ENCODE results near the gene TMEM272. TPM values are rescaled to one million over a fixed set of nuclear protein-coding genes. Genes with fewer than 3 reads are reported as not detected.

TMEM272 gene
- total and polyA plus RNA-seq, 2 of the 13 experiments (the other 11 are each of a cell fraction or from before 2014, with no cell fraction given), result 0.37 to 0.62 TPM

- TF ChIP-seq ZNF264 (CRISPR knock-in tag; IDR thresholded peaks at IDR 0.05) (peak; percentile 49; the same call in 1 of the 2 replicates), ZNF382 (CRISPR knock-in tag; IDR thresholded peaks at IDR 0.05; ENCODE audit: borderline replicate concordance) (no peak), ZNF10 (CRISPR knock-in tag; IDR thresholded peaks at IDR 0.05; ENCODE audit: borderline replicate concordance, low read depth) (no peak)
- H3K36me3 ChIP-seq (replicated peaks in 1 of 2; ENCODE audit: control insufficient read depth in 1 of 2, insufficient read depth in 2 of 2, low read length in 2 of 2), result 0 out of 5 replicates have a peak, but pooled peaks cover 0 to 3% of the 10 kb centered on the region in 2 experiments
- intact Hi-C loops (cut with micrococcal nuclease; ENCODE audit: unreplicated experiment), result no loop called here
- H3K9ac ChIP-seq (ENCODE audit: insufficient read depth, low read depth, low read length), result no peak overlapping the region
- 88% methylated on average over 1 of the region's 1 CpG for WGBS (ENCODE audit: low lambda C conversion rate)
- ATAC-seq (no peak), DNase-seq (ENCODE audit: low spot score) (no peak), FAIRE-seq (no peak)
- H3K9me3 ChIP-seq (ENCODE audit: low read length), result no peaks in the 10 kb centered on the region
- peaks cover 6% of the 10 kb centered on the region; the same call in 1 of the 2 replicates for H3K4me1 ChIP-seq (ENCODE audit: insufficient read depth, low read length)
- BruUV-seq (replicated peaks), result no TSS peak
- no peak overlapping the region for H2AFZ ChIP-seq (ENCODE audit: low read length)
- H4K20me1 ChIP-seq (ENCODE audit: insufficient read depth, low read length), result no peaks in the 10 kb centered on the region
- ChIA-PET POLR2A (no interaction called here), CTCF (ENCODE audit: low intra/inter-chr PET ratio, low total read pairs) (no interaction called here)
- no peaks in the 10 kb centered on the region for H3K27me3 ChIP-seq (ENCODE audit: control insufficient read depth in 1 of 2, insufficient read depth in 2 of 2, low read length in 2 of 2)
- in situ Hi-C loops (cut with HindIII; ENCODE audit: extremely low pct_ligation_motif_present, low pct_unique_long_range_greater_than_20kb), result no loop called here
- no peaks in the 10 kb centered on the region for H3K79me2 ChIP-seq (ENCODE audit: insufficient read depth, low read length)
- H3K27ac ChIP-seq (ENCODE audit: extremely low read length, insufficient read depth, low read length), result no peak overlapping the region
- no peak overlapping the region for H3K4me3 ChIP-seq (replicated peaks in 1 of 3; ENCODE audit: insufficient read depth in 1 of 3, low read depth in 2 of 3, low read length in 3 of 3)
- H3K4me2 ChIP-seq (ENCODE audit: low read depth, low read length), result no peak overlapping the region
Observed at GRCh38 chr13:51881296-51881695, 36.3 kb upstream of the TMEM272 start.

GRCh38 chr13:51879133-51879532 lies 34.2 kb upstream of the TMEM272 start:
- no TSS peak for BruUV-seq (replicated peaks)
- DNase-seq (ENCODE audit: low spot score) (no peak), FAIRE-seq (no peak), ATAC-seq (no peak)
- Histone ChIP-seq H2AFZ (ENCODE audit: low read length) (no peak overlapping the region), H4K20me1 (ENCODE audit: insufficient read depth, low read length) (no peaks in the 10 kb centered on the region), H3K4me3 (replicated peaks in 1 of 3; ENCODE audit: insufficient read depth in 1 of 3, low read depth in 2 of 3, low read length in 3 of 3) (no peak overlapping the region), H3K27ac (ENCODE audit: extremely low read length, insufficient read depth, low read length) (no peak overlapping the region), H3K36me3 (replicated peaks in 1 of 2; ENCODE audit: control insufficient read depth in 1 of 2, insufficient read depth in 2 of 2, low read length in 2 of 2) (0 out of 5 replicates have a peak, but pooled peaks cover 0 to 3% of the 10 kb centered on the region in 2 experiments), H3K4me1 (ENCODE audit: insufficient read depth, low read length) (peaks cover 6% of the 10 kb centered on the region; the same call in 1 of the 2 replicates), H3K9me3 (ENCODE audit: low read length) (no peaks in the 10 kb centered on the region), H3K4me2 (ENCODE audit: low read depth, low read length) (no peak overlapping the region), H3K9ac (ENCODE audit: insufficient read depth, low read depth, low read length) (no peak overlapping the region), H3K79me2 (ENCODE audit: insufficient read depth, low read length) (no peaks in the 10 kb centered on the region), H3K27me3 (ENCODE audit: control insufficient read depth in 1 of 2, insufficient read depth in 2 of 2, low read length in 2 of 2) (no peaks in the 10 kb centered on the region)
- POLR2A ChIA-PET, result no interaction called here
- intact Hi-C loops (cut with micrococcal nuclease; ENCODE audit: unreplicated experiment), result no loop called here
- WGBS (ENCODE audit: low lambda C conversion rate), result 94% methylated on average over 4 of the region's 4 CpGs
- CTCF ChIA-PET (ENCODE audit: low intra/inter-chr PET ratio, low total read pairs), result no interaction called here
- in situ Hi-C loops (cut with HindIII; ENCODE audit: extremely low pct_ligation_motif_present, low pct_unique_long_range_greater_than_20kb), result no loop called here
- no peak for TF ChIP-seq USF2 (IDR thresholded peaks at IDR 0.05; ENCODE audit: low read depth, low read length)
- no peak for TF ChIP-seq USF2 (CRISPR knock-in tag; IDR thresholded peaks at IDR 0.05; ENCODE audit: borderline replicate concordance)
- no peak for TF ChIP-seq ZNF800 (CRISPR knock-in tag; IDR thresholded peaks at IDR 0.05)
- TF ChIP-seq SOX6 (IDR thresholded peaks at IDR 0.05), result no peak
- no peak for TF ChIP-seq SOX6 (CRISPR knock-in tag; IDR thresholded peaks at IDR 0.05)
- TF ChIP-seq THAP7 (CRISPR knock-in tag; IDR thresholded peaks at IDR 0.05), result no peak
- TF ChIP-seq ETV5 (CRISPR knock-in tag; IDR thresholded peaks at IDR 0.05; ENCODE audit: borderline replicate concordance), result no peak
- no peak for TF ChIP-seq DRAP1 (CRISPR knock-in tag; IDR thresholded peaks at IDR 0.05)
- no peak for TF ChIP-seq GTF2F1 (IDR thresholded peaks at IDR 0.05; ENCODE audit: low read length)

All from HepG2 (cell line).